GM21528 (cell line): ENCODE data around the gene AKR7A3.
A peak's percentile ranks its signal among the peaks of the same experiment; 100 is the strongest.
"Not testable (repeated sequence)": the region's sequence is repeated elsewhere in the genome, so short reads cannot be mapped to it uniquely, and the experiment has no call there.

Source experiments
- ATAC-seq: cut with Tn5 transposase; IDR thresholded peaks from one replicate; pipeline ENCODE4 v1.9.1; 2021; ENCODE audit warnings: mild to moderate bottlenecking, moderate library complexity; ENCODE audit not compliant: unreplicated experiment, low FRiP score

AKR7A3 gene

DNA sequence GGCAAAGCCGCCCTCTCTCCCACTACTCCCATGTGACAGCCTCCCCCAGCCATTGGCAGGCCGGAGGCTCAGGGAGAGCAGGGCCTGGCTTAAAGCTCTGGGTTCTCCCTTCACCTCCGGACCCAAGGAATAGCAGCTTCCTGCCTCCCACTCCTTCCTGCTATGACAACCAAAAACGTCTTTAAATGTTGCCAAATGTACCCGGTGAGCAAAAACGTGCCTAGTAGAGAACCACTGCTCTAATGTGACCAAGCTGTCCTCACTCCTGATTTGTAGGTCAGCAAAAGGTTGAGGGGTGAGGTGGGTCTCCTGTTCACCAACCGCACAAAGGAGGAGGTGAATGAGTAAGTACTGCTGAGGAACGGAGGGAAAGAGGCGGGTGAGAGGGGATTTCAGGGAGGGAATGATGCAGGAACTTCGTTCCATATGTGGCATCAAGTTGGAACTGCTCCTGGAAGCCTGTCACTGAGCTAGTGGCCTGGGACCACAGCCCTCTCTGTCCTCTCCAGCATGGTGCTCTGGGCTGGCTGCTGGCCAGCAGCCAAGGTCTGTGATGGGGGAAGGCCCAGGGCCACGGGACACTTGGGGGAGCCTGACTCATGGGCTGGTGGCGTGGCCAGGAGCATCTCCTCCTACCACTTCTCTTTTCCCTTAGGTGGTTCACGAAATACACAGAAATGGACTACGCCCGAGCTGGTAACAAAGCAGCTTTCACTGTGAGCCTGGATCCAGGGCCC is 31.2 kb downstream of the AKR7A3 start:
- no peak for ATAC-seq

DNA sequence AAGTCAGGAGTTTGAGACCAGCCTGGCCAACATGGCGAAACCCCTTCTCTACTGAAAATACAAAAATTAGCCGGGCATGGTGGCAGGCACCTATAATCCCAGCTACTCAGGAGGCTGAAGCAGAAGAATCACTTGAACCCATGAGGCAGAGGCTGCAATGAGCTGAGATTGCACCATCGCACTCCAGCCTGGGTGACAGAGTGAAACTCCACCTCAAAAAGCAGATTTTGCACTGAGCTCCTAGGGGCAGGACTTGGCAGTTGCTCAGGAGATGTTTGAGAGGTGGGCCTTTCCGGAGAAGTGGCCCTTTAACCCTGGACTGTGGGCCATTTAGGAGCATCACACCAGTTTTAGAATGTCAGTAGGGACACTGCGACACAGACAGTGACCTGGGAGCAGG is 32.3 kb downstream of the AKR7A3 start:
- not testable (repeated sequence) for ATAC-seq

DNA sequence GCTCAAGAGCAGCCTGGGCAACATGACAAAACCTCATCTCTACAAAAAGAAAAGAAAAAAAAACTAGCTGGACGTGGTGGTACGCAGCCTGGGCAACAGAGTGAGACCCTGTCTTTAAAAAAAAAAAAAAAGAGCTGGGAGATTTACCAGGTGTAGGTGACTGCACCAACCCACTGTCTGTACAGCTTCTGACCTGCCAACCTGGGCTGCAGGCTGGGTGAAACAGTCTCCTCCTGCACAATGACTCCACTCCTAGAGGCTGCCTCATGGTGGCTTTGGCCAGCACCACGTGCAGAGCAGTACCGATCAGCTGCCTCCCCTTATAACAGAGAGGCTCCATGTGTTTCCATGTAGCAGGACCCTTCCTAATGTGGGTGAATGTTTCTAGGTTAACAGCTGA is 33.3 kb downstream of the AKR7A3 start:
- no peak for ATAC-seq

DNA sequence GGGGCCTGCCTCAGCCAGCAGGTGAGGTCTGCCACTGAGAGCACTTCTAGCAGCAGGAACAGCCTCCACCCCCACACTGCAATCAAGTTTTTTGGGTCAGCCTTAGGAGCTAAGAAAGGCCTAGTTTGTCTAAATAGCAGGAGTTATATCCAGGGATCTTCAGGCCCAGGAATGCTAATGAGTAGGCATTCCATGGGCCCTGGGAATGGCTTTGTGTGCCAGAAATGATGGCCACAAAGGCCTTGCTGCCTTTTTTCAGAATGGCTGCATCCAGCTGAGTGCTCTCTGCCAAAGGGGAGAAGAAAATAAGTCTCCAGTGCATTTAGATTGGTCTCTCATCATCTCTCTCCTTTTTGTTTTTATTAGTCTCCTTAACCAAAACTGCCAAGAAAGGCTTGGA is 34.2 kb downstream of the AKR7A3 start:
- ATAC-seq = no peak

DNA sequence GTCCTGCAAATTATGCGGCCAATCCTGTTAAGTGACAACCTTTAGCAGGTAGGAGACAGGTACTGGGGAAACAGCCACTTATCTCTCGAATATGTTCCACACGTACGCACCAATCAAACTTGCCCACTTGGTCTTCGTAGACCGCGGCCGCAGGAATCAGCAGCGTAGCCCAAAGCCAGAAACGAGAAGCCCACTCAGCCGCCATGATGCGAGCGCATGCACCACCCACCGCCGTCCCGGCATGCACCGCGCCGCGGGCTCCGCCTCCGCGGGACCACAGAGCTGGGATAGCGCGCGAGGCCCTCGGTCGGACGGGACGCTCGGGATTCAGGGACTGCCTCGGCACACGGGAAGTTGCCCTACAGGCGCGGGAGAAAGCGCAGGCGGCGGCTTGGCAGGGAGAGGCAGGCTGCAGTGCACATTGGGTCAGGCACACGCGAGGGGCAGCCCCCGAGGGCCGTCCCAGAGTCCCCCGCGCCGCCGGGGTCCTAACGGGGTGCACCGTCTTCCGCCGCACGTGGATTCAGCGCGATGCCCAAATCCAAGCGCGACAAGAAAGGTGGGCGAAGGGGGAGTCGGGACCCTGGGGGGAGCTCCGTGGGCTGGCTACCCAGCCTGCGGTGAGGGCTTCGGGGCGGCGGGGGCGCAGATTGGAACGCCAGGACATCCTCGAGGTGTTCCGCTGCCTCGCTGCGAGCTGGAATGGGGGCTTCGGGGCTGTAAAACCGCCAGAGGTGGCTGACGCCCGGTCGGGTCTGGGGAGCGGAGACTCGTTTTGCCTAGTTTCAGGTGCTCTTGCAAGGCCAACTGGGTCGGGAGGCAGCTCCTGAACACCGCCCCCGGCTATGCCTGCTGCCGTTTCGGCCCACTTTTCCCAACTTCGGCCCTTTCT is 37.0 kb downstream of the AKR7A3 start, which contains the start of the genes EMC1 and MRTO4:
TSS of gene EMC1 (minus strand) at position 220 of the 892 bp plus-strand sequence. CDS start at position 205, 15 bp downstream.
TSS of gene MRTO4 (plus strand) at position 501 of the 892 bp plus-strand sequence. CDS start at position 532, 31 bp downstream.
- peak; percentile 86 for ATAC-seq

DNA sequence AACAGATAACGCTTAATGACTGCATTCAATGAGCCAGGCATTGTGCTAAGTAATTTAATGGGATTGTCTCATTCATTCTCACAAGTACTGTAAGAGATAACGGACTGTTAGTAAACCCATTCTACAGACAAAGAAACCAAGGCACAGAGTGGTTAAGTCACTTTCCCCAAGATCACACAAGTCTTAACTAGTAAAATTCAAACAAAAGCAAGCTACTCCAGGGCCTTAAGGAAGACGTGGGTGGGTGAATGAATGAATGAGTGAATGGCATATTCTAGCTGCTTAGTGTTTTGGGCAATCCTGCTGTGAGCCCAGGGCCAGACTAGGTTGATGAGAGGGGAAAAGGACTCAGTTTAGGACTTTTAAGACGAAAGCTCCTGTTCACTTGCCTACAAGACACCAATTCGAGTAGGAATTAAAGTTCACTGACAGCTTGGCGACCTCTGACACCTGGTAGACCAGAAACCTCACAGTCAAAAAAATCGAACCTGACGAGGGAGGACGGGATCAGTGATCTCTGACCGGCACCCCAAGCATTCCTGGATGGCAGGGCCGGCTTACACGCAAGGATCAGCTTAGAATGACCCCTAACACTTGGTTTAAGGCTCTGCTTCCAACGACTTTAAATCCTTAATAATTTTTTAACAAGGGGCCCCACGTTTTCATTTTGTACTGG is 37.8 kb downstream of the AKR7A3 start:
- ATAC-seq = no peak

DNA sequence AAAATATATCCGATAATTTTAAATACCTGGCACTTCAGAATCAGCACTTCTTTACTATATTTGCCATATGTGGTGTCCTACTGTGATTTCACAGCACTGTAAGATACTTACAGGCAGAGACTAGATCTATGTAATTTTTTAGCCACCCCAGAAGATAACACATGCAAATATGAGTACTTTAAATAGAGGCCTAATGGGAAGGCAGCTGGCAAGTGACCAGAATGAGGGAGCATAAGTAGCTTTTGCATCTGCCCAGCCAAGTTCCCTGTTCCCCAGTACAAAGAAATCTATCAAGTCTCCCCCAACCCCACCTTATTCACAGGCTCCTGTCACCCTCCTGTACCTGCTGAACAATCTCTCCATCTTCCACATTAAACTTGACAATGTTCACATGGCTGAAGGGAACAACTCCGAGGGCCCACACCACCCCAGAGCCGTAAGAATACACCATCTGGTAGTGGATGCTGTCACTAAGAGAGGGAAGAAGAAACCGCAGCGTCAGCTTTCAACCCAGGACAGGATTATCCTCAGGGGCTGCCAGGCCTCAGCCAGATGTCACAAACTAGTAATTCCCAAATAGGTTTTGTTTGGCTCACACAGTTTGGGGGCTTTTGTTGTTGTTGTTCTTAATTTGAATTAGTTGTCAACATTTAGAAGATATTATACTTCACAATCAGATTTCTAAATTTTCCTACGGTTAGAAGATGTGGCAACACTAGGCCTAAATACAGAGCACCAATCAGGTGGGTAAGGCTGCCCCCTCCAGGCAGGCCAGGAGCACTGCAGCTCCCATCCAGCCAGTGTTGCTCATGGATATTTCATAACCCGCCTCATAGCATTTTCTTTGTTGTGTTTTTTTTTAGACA is 47.7 kb downstream of the AKR7A3 start:
- no peak for ATAC-seq

DNA sequence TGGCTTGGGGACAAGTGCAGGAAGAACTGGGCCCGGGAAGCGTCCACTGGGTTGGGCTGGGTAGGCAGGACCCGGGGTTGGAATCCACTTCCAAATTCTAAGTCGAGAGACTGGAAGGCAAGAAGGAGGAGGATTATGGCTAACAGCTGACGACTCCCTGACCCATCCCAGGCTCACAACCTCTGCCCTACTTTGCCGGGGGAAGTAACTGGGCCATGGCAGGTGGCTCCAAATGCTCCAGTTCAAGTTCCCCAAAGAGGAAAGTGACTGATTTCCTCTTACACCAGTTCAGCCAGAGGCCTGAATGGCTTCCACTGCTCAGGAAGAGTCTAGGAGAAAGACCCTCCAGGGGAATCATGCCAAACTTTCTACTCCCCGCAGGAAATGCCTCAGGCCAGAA is 48.7 kb downstream of the AKR7A3 start:
- no peak for ATAC-seq

DNA sequence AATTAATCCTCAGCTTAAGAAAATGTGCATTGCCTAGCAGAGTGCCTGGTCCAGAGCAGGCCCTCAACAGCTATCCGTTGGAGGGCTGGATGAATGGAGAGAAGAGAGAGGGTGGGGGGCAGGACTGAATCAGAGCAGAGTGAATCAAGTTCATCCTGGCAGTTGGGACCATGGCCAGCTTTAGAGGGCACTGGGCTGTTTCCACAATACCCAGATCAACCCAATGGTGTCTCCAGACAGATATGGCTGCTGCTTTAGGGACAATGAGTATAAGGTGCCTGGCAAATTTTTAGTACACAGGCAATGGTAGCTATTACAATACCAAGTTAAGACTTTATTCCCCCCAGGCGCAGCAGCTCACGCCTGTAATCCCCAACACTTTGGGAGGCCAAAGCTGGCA is 54.3 kb downstream of the AKR7A3 start:
- no peak for ATAC-seq
